ENCODE data around the gene GDPD3.
"Not testable (repeated sequence)": the region's sequence is repeated elsewhere in the genome, so short reads cannot be mapped to it uniquely, and the experiment has no call there.

The GDPD3 gene

GRCh38 chr16:30124985-30125379 is 11.6 kb upstream of the GDPD3 start:
- no peak for DNase-seq (ENCODE audit: low read depth in 1 of 2, low spot score in 1 of 2)

GRCh38 chr16:30122604-30123160 is 9.3 kb upstream of the GDPD3 start:
- no peak for DNase-seq (ENCODE audit: low read depth in 1 of 2, low spot score in 1 of 2)

GRCh38 chr16:30121741-30122571 is 8.6 kb upstream of the GDPD3 start:
- DNase-seq (ENCODE audit: low read depth in 1 of 2, low spot score in 1 of 2) = no peak

- no peak for DNase-seq (ENCODE audit: low read depth in 1 of 2, low spot score in 1 of 2)
Observed at GRCh38 chr16:30120340-30121105, 7.2 kb upstream of the GDPD3 start.

GRCh38 chr16:30119428-30119827 is 6.1 kb upstream of the GDPD3 start:
- no peak for DNase-seq (ENCODE audit: low read depth in 1 of 2, low spot score in 1 of 2)

GRCh38 chr16:30117768-30118167 is 4.4 kb upstream of the GDPD3 start:
- DNase-seq (ENCODE audit: low read depth in 1 of 2, low spot score in 1 of 2) = no peak

GRCh38 chr16:30116291-30117207 is 3.2 kb upstream of the GDPD3 start:
- no peak for DNase-seq (ENCODE audit: low read depth in 1 of 2, low spot score in 1 of 2)

GRCh38 chr16:30115238-30115637 is 1.9 kb upstream of the GDPD3 start:
- no peak for DNase-seq (ENCODE audit: low read depth in 1 of 2, low spot score in 1 of 2)

- DNase-seq (ENCODE audit: low read depth in 1 of 2, low spot score in 1 of 2) = not testable (repeated sequence)
Observed at GRCh38 chr16:30114833-30115232, 1.5 kb upstream of the GDPD3 start.

GRCh38 chr16:30114411-30114810 is 1.1 kb upstream of the GDPD3 start:
- DNase-seq (ENCODE audit: low read depth in 1 of 2, low spot score in 1 of 2) = no peak

- no peak for DNase-seq (ENCODE audit: low read depth in 1 of 2, low spot score in 1 of 2)
Observed at GRCh38 chr16:30113711-30114333, 485 bp upstream of the GDPD3 start.

GRCh38 chr16:30112197-30113030 is 923 bp downstream of the GDPD3 start:
- peak; percentile 42 to 49 for DNase-seq (ENCODE audit: low read depth in 1 of 2, low spot score in 1 of 2)

- no peak for DNase-seq (ENCODE audit: low read depth in 1 of 2, low spot score in 1 of 2)
Observed at GRCh38 chr16:30110661-30111060, 2.7 kb downstream of the GDPD3 start.

GRCh38 chr16:30108059-30108850 is 5.1 kb downstream of the GDPD3 start:
- no peak for DNase-seq (ENCODE audit: low read depth in 1 of 2, low spot score in 1 of 2)

GRCh38 chr16:30104492-30104891 is 8.8 kb downstream of the GDPD3 start:
- DNase-seq (ENCODE audit: low read depth in 1 of 2, low spot score in 1 of 2) = no peak

GRCh38 chr16:30104090-30104489 is 9.2 kb downstream of the GDPD3 start:
- DNase-seq (ENCODE audit: low read depth in 1 of 2, low spot score in 1 of 2) = no peak

GRCh38 chr16:30096862-30097563 is 16.3 kb downstream of the GDPD3 start:
- no peak for DNase-seq (ENCODE audit: low read depth in 1 of 2, low spot score in 1 of 2)

All from activated CD4-positive, alpha-beta T cell treated with anti-CD3 and anti-CD28 coated beads, Interleukin-2, amount 50 U/mL, for 24 hours (primary cell).